HG03469 (cell line): ENCODE measurements around the gene SPATA6L.

Source experiments
- ATAC-seq: cut with Tn5 transposase; IDR thresholded peaks from one replicate; pipeline ENCODE4 v1.9.1; 2021; ENCODE audit warnings: mild to moderate bottlenecking, moderate library complexity, moderate number of reproducible peaks; ENCODE audit not compliant: unreplicated experiment

The SPATA6L gene

DNA sequence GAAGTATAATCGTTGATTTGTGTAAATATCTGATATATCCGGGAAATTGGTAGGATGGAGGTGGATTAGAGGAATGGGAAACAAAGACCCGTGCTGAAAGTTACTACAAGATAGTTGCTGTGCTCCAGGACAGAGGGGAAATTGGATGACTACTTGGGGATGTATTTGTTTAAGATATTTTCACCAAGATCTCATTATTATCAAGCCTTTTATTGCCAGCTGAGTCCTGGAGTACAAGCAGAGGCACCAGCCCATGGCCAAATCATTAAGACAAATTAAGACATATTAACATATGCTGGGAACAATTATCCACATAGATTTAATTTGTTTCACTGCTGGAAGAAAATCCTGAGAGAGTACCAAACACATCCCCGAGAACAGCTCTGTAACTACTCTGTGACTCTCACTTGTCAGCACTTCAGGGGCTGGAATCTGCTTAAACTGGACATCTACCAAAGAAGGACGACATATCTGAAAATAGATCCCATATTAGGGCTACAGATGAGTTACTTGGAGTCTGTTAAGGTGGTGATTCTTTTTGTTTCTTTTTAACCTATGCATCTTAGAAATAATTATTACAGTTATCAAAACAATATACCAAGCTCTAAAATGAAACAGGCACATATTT is 107.8 kb downstream of the SPATA6L start:
- ATAC-seq, result no peak

DNA sequence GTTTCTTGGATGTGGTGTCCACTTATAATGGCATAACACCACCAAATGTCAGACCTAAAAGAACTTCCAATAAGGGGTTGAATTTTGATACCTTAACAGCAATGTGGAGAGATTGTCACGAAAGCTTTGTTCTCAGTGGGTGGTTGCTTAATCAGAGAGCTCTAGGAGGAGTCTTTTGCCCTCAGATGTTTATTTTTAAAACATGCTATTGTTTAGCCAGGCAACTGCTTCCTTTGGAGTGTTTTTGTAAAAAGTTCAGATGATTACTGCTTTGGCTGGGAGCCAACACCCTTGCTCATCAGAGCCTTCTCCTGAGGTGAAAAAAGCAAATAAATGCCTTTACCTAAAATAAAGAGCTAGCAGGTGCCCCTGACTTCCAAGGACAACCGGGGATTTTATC is 111.0 kb downstream of the SPATA6L start:
- no peak for ATAC-seq

DNA sequence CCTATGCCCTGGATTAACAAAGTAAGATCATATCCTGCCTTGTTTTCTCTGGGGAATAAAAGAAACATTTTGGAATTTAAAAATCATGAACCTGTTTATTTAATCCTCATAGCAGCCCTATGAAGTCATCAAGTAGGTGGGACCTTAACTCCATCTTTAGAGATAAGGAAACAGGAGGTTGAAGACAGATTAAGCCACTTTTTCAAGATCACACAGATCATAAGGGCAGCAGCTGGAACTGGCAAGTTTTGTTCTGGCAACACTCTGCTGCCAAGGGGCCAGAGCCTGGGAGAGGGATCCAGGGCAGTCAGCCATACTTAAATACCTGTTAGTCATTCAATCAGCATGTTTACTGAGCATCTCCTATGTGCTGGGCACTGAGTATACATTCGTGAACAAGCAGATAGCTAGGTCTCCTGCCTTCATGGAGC is 112.3 kb downstream of the SPATA6L start:
- ATAC-seq, result no peak

DNA sequence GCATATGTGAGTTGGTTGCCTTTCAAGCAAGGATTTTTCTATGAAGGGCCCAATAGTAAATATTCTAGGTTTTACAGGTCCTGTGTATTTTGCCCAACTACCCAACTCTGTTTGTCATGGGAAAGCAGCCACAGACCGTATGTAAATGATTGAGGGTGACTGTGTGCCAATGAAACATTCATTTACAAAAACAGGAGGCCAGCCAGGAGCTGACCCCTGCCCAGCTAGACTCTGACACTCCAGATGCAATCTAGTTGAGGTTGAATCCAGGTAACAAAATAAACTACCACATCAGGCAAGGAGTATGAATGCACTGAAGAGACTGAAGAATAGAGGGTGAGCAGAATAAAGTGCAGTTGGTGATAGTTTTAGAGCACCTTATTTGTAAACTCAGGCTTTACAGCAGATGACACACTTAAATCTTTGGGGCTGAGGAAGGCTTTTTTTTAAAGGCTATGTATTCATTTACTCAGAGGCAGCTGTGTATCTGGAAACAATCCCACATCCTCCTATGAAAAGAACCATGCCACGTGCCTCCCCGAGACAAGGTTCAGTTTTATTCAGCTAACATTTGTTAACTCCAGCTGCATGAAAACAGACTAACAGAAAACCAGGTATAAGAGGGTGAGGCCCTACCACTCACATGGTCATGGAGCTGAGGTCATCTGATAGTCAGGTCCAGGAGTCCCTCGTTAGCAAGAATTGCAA is 115.3 kb downstream of the SPATA6L start:
- no peak for ATAC-seq

DNA sequence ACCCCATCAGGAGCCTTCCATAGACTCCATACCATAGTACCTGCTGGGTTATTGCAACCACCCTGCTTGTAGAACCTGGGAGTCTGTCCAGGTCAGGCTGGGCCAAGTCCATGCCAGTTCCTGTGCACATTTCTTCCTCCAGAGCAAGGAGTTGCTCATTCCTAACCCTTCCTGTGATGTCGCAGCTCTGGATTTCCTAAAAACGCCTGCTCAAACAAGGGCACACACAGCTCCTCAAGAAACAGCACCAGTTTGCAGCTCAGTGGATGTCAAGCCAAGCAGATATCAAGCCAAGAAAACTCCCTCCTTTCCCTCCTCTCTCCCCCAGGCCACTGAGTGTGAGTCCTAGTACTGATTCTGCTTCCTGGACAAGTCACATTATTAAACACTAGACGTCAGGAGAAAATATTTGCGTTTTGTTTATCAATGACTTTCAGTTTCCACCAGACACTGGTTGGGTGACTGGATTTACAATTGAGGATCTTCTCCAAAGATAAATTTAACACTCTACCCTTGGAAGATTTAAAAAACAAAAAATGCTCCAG is 116.5 kb downstream of the SPATA6L start:
- no peak for ATAC-seq

DNA sequence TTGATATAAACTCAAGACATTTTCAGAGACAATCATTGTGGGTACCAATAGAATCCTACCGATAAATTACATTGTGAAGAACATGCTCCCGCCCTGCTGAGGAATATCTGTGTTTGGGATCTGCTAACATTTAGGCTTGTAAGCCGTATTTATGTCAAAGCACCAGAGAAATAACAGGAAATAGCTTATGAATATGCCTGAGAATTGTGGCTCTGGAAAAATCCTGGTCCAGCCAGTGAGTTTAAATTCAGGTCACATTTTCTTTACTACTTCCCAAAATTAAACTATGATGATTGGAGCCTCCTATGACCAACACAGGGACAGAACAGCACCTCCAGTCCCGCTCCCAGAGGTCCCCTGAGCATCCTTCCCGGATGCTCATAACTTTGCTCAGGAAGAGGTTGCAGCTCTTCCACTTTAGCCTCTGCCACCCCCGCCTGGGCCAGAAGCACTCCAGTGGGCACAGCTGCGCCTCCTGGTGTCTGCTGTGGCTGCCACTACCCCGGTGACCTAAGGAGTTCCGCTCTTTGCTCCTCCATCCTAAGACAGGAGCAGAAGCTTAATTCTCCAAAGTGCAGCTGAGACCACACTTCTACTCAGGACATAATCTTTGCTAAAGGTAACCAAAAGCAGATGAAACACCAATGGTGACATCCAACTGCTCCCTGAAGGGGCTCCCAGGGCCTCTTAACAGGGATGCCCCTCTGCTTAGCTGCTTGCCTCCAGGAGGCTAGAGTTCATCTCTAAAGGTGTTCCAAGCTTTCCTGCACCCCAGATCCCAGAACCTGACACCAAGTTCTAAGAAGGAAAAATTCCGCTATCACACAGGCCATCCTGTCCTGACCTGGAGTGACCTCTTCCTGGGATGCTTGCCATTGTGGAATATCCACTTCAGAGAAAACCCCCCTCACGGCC is 117.2 kb downstream of the SPATA6L start:
- ATAC-seq, result no peak
